ENCODE measurements around the gene PREP.

- TF ChIP-seq CTCF (IDR thresholded peaks at IDR 0.05) (no peak), POLR2A (IDR thresholded peaks at IDR 0.05) (no peak)
These were observed 92.5 kb downstream of the PREP start for GRCh38 chr6:105310371-105310770.

Data from ovary (tissue), 3 donors.